AG04449 (cell line): ENCODE data around the gene PIK3CD.

Experiments
- CTCF ChIA-PET: fragments of 350-600 bp; formaldehyde crosslinking; extraction: SDS; loops from one replicate; lab custom pipeline; 2021; ENCODE audit warnings: antibody characterized with exemption; lab: Yijun Ruan, JAX
- POLR2A ChIA-PET: fragments of 400-600, 350-600 bp; formaldehyde crosslinking; extraction: SDS; loops from one replicate; lab custom pipeline; 2020; ENCODE audit warnings: antibody characterized with exemption, inconsistent platforms; lab: Yijun Ruan, JAX
- DNase-seq: peaks from one replicate; pipeline ENCODE4 v3.0.0-alpha.2; 2010; ENCODE audit warnings: low read depth, low spot score
- H3K4me3 ChIP-seq: 2 replicates; pipeline ENCODE4 v1.5.1; 2011; ENCODE audit warnings: low read depth, mild to moderate bottlenecking, control low read depth, low read length
- TF ChIP-seq, protein P1 (sequence below): IDR thresholded peaks from one replicate; pipeline ENCODE4 v1.5.1; 2011; ENCODE audit warnings: mild to moderate bottlenecking, moderate library complexity, low read length, control low read depth, inconsistent platforms; ENCODE audit not compliant: insufficient read depth; ENCODE audit errors: missing control alignments

Gene PIK3CD

DNA sequence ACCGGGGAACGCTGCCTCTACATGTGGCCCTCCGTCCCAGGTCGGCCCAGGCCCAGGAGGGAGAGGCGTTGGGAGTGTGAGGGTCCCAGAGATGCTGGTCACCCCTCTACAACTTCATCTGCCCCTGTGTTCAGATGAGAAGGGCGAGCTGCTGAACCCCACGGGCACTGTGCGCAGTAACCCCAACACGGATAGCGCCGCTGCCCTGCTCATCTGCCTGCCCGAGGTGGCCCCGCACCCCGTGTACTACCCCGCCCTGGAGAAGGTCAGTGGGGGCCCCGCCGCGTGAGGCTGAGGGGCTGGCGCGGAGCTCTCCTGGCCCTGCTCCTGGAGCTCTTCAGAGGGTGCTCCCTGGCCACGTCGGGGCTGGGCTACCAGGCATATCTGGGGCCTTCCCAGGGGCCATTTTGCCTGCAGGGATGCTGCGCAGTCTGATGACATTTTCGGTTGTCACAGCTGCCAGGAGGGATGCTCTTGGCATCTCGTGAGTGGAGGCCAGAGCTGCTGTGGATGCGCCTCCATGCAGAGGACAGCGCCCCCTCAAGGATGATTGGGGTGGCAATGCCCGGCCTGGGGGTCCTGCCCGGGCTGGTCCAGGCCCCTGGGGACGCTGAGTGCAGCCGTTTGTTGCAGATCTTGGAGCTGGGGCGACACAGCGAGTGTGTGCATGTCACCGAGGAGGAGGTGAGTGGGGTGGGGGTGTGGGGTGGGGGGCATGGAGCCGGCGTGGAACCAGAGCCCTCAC lies 68.6 kb downstream of the PIK3CD start:
- CTCF ChIA-PET: interaction anchor here (0.7 to 7.2 kb wide), 18 partner anchors 11 to 155 kb away, joined by 3 to 82 read pairs (median 6); no protein-coding TSS in a partner anchor
- no peak overlapping the region for H3K4me3 ChIP-seq
- TF ChIP-seq, protein P1, sequence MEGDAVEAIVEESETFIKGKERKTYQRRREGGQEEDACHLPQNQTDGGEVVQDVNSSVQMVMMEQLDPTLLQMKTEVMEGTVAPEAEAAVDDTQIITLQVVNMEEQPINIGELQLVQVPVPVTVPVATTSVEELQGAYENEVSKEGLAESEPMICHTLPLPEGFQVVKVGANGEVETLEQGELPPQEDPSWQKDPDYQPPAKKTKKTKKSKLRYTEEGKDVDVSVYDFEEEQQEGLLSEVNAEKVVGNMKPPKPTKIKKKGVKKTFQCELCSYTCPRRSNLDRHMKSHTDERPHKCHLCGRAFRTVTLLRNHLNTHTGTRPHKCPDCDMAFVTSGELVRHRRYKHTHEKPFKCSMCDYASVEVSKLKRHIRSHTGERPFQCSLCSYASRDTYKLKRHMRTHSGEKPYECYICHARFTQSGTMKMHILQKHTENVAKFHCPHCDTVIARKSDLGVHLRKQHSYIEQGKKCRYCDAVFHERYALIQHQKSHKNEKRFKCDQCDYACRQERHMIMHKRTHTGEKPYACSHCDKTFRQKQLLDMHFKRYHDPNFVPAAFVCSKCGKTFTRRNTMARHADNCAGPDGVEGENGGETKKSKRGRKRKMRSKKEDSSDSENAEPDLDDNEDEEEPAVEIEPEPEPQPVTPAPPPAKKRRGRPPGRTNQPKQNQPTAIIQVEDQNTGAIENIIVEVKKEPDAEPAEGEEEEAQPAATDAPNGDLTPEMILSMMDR: peak; percentile 2
- POLR2A ChIA-PET: no interaction called here
- no peak for DNase-seq

DNA sequence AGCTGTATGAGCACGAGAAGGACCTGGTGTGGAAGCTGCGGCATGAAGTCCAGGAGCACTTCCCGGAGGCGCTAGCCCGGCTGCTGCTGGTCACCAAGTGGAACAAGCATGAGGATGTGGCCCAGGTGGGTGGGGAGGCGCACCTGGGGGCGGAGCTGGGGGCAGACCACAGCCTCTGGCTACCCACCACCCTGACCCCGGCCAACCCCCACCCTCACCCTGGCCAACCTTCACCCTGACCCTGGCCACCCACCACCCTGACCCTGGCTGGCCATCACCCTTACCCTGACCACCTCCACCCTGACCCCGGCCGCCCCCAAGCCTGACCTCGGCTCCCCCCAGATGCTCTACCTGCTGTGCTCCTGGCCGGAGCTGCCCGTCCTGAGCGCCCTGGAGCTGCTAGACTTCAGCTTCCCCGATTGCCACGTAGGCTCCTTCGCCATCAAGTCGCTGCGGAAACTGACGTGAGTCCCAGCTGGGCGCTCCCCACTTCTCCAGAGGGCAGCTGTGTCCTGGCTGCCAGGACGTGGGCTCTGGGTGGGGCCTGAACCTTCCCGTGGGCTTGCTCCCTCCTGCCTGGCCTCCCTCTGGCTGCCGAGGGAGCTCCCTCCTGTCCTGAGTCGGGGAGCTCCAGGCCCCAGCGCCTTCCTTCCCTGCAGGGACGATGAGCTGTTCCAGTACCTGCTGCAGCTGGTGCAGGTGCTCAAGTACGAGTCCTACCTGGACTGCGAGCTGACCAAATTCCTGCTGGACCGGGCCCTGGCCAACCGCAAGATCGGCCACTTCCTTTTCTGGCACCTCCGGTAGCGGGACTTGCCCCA lies 69.5 kb downstream of the PIK3CD start:
- no peak for DNase-seq
- ChIA-PET POLR2A (no interaction called here), CTCF (interaction anchor here (0.7 to 7.2 kb wide), 19 partner anchors 8 to 154 kb away, joined by 3 to 82 read pairs (median 4); no protein-coding TSS in a partner anchor)
- TF ChIP-seq, protein P1: no peak
- H3K4me3 ChIP-seq: no peak overlapping the region

DNA sequence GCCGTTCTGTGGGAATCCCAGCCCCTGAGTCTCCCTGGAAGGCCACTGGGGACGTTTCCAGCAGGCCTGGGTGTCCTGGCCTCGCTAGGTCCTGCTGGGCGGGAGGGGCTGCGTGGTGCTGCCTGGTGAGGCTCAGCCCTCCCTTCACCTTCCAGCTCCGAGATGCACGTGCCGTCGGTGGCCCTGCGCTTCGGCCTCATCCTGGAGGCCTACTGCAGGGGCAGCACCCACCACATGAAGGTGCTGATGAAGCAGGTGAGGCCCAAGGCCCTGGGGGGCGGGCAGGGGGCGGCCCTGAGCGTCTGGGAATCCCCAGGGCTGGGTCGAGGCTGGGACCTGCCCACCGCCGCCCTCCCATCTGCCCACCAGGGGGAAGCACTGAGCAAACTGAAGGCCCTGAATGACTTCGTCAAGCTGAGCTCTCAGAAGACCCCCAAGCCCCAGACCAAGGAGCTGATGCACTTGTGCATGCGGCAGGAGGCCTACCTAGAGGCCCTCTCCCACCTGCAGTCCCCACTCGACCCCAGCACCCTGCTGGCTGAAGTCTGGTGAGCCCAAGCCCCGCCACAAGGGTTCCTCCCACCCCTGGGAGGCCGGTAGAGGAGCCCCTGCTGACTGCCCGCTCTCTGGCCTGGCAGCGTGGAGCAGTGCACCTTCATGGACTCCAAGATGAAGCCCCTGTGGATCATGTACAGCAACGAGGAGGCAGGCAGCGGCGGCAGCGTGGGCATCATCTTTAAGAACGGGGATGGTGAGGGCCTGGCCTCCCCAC lies 70.3 kb downstream of the PIK3CD start:
- DNase-seq: no peak
- ChIA-PET POLR2A (no interaction called here), CTCF (interaction anchor here (0.7 to 7.2 kb wide), 18 partner anchors 9 to 148 kb away, joined by 3 to 82 read pairs (median 4); no protein-coding TSS in a partner anchor)
- H3K4me3 ChIP-seq: no peak overlapping the region
- TF ChIP-seq, protein P1: peak; percentile 64

DNA sequence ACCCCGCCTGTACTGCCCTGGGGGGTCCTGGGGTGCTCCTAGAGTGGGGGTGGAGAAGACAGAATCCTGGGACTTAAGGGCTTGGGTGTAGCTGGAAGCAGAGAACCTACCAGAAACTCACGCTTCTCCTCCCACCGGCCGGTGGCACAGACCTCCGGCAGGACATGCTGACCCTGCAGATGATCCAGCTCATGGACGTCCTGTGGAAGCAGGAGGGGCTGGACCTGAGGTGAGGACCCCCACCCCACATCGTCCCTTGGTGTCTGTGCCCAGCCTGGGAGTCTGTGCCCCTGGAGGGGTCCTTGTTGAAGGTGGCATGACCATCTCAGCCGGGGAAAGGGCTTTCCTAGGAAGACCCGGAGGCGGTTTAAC lies 70.8 kb downstream of the PIK3CD start:
- no peak for DNase-seq
- ChIA-PET POLR2A (no interaction called here), CTCF (interaction anchor here (1.0 to 7.2 kb wide), 11 partner anchors 9 to 148 kb away, joined by 3 to 82 read pairs (median 6); no protein-coding TSS in a partner anchor)
- H3K4me3 ChIP-seq: no peak overlapping the region
- TF ChIP-seq, protein P1: no peak

DNA sequence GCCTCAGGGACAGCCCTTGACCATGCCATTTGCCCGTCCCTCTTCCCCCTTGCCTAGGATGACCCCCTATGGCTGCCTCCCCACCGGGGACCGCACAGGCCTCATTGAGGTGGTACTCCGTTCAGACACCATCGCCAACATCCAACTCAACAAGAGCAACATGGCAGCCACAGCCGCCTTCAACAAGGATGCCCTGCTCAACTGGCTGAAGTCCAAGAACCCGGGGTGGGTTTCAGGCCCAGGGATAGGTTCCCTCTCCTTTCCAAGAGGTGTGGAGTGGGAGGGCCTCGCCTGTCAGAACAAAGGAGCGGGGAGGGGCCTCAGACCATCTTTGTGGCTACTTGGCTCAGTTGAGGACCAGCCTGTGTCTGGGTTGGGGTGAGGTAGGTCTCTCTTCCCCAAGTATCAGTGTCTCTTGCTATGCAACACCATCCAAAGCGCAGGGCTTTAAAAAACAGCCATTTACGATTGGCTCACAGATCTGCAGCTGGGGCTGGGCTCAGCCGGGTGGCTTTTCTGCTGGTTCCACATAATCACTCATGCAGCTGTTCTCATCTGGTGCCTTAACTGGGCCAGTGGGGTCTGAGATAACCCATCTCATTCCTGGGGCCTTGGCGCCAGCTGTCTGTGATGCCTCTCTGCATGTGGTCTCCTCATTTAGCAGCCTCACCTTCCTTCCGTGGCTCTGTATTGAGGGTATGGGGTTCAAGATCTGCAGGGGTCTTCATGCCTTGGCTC lies 71.7 kb downstream of the PIK3CD start:
- CTCF ChIA-PET: interaction anchor here (0.7 to 7.2 kb wide), 9 partner anchors 11 to 145 kb away, joined by 3 to 82 read pairs (median 13); no protein-coding TSS in a partner anchor
- TF ChIP-seq, protein P1: no peak
- H3K4me3 ChIP-seq: no peak overlapping the region
- POLR2A ChIA-PET: no interaction called here
- DNase-seq: no peak
